ENCODE data around the gene CDK6. TPM values are rescaled to one million over a fixed set of nuclear protein-coding genes. Genes with fewer than 3 reads are reported as not detected.
"Not testable (repeated sequence)": the region's sequence is repeated elsewhere in the genome, so short reads cannot be mapped to it uniquely, and the experiment has no call there.

Gene CDK6
- total RNA-seq, 4 donors from 2014 or later = 1.2 to 6.9 (median 2.6) TPM

DNA sequence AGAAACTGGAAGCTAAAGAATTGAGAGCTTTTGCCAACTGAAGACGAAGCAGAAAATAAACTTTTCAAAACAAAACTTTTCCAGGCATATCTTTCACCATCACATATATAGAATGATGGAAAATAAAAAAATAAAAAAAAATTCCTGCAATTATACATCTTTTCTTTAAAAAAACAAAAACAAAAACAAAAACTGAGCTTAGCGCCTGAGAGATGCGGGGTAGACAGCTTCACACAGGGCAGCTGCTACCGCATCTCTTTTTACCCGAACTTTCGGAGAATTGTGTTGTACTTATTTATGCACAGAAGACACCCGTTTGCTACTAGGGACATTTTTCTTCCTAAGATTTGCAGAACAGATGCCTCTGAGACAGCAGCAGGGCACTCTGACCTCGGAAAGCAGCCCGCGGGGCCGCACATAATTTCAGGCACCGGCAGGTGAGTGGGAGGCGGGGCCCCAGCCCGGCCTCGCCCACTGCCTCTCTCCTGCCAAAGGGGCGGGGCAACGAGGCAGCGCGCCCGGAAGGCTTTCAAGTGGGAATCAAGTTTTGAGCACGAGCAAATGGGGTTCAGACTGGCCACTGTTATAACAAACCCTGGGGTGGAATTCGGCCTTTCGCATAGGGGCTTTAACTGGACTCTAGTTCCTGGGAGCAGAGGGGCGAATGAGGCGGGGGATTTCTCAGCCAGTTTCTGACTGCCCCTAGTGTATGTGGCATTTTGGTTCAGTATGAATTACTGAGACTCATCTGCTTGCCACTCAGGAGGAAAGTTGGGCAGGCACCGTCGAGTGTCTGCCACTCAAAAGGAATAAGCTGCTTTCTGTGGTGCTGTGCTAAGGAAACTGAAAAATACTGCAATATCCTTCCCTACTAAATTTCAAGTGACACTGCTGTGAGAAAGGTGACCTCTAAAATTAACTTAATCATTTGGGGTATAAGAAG is 227.7 kb downstream of the CDK6 start:
- Histone ChIP-seq H3K27ac (no peak overlapping the region), H3K27me3 (peaks cover 0 to 3% (median 0%) of the 10 kb centered on the region in 3 donors), H3K4me3 (no peak overlapping the region), H3K4me1 (no peaks in the 10 kb centered on the region), H3K36me3 (no peaks in the 10 kb centered on the region), H3K9me3 (no peaks in the 10 kb centered on the region)
- no peak for ATAC-seq
- TF ChIP-seq CTCF (IDR thresholded peaks at IDR 0.05 in 4 of 5, conservative IDR thresholded peaks at IDR 0.05 in 1 of 5) (no peak), POLR2A (IDR thresholded peaks at IDR 0.05) (no peak)
- no peak for DNase-seq
- intact Hi-C loops (cut with DNase I; ENCODE audit: low total_unique reads) (no loop called here), in situ Hi-C loops (cut with MboI; ENCODE audit: low sequenced_read_pairs in 4 of 4) (loop anchor here in 1 of 4 donors (25.0 kb wide), 2 partner anchors 229 to 454 kb away; partner anchors contain the start of gene CDK6)

- Histone ChIP-seq H3K27me3 (peaks cover 0 to 3% (median 0%) of the 10 kb centered on the region in 3 donors), H3K4me3 (no peak overlapping the region), H3K9me3 (no peaks in the 10 kb centered on the region), H3K27ac (no peak overlapping the region), H3K36me3 (no peaks in the 10 kb centered on the region), H3K4me1 (no peaks in the 10 kb centered on the region)
- intact Hi-C loops (cut with DNase I; ENCODE audit: low total_unique reads) = no loop called here
- DNase-seq = no peak
- no peak for ATAC-seq
- in situ Hi-C loops (cut with MboI; ENCODE audit: low sequenced_read_pairs in 4 of 4) = loop anchor here in 1 of 4 donors (25.0 kb wide), 2 partner anchors 230 to 455 kb away; partner anchors contain the start of gene CDK6
- TF ChIP-seq POLR2A (IDR thresholded peaks at IDR 0.05) = no peak
- TF ChIP-seq CTCF (IDR thresholded peaks at IDR 0.05 in 4 of 5, conservative IDR thresholded peaks at IDR 0.05 in 1 of 5) = no peak
Observed at GRCh38 chr7:92606985-92607384, 229.4 kb downstream of the CDK6 start.

DNA sequence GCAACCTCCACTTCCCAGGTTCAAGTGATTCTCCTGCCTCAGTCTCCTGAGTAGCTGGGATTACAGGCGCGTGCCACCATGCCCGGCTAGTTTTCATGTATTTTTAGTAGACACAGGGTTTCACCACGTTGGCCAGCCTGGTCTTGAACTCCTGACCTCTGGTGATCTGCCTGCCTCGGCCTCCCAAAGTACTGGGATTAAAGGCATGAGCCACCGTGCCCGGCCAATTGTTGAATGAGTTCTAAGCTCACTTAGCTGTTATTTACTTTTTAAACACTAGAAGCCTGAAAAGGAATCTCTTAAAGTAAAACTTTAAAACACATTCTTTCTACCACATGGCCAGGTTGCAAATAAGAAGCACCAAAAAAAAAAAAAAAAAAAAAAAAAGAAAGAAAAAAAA is 231.9 kb downstream of the CDK6 start:
- intact Hi-C loops (cut with DNase I; ENCODE audit: low total_unique reads); H3K36me3 ChIP-seq; H3K4me1 ChIP-seq; H3K4me3 ChIP-seq; DNase-seq; H3K9me3 ChIP-seq; ATAC-seq; H3K27me3 ChIP-seq; H3K27ac ChIP-seq: not testable (repeated sequence)
- in situ Hi-C loops (cut with MboI; ENCODE audit: low sequenced_read_pairs in 4 of 4) = loop anchor here in 1 of 4 donors (25.0 kb wide), 2 partner anchors 233 to 458 kb away; partner anchors contain the start of gene CDK6

DNA sequence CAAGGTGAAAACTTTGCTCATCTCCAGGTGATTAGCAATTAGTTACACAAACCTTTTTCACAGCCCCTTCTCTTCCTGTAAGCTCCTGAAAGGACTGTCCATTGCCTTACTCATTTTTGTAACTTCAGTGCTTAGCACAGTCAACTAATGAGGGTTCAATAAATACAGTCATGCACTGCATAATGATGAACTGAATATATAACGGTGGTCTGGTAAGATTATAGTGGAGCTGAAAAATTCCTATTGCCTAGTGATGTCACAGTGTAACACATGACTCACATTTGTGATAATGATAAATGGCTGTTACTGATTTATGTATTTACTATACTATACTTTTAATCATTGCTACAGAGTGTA is 233.3 kb downstream of the CDK6 start:
- Histone ChIP-seq H3K9me3 (no peaks in the 10 kb centered on the region), H3K4me1 (no peaks in the 10 kb centered on the region), H3K4me3 (no peak overlapping the region), H3K27ac (no peak overlapping the region), H3K27me3 (no peaks in the 10 kb centered on the region), H3K36me3 (no peaks in the 10 kb centered on the region)
- no peak for DNase-seq
- ATAC-seq = no peak
- in situ Hi-C loops (cut with MboI; ENCODE audit: low sequenced_read_pairs in 4 of 4) (loop anchor here in 1 of 4 donors (25.0 kb wide), 2 partner anchors 234 to 459 kb away; partner anchors contain the start of gene CDK6), intact Hi-C loops (cut with DNase I; ENCODE audit: low total_unique reads) (no loop called here)
- TF ChIP-seq POLR2A (IDR thresholded peaks at IDR 0.05) (no peak), CTCF (IDR thresholded peaks at IDR 0.05 in 4 of 5, conservative IDR thresholded peaks at IDR 0.05 in 1 of 5) (no peak)

DNA sequence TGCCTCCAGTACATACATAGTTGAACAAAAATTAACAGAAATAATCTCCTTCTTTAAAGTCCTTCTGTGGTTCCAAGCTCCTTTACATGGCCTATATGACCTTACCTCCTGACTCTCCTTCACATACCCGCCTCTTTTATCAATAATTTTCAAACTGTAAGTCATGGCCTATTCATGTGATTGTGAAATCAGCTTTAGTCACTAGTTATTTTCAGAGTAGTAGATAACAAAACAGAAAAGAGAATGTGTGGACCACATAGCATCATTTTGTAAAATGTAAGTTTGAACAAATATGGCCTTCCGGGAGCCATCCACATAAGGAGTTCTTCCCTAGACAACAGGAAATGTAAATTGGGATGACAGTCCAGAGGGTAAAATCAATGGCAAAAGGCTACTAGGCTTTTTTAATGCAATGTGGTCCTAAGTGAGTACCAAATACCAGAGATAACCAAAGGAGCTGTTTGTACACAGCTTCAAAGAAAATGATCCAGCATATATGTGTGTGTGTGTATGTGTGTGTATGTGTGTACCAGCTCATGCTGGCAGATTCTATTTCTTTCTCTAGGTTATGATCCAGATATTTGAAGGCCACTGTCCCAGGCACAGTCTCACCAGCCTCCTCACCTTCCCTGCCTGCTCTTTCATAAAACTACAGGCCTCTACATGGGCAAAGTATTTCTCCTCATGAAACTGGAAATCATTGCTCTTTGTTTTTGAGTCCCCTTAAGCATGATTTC is 233.9 kb downstream of the CDK6 start:
- in situ Hi-C loops (cut with MboI; ENCODE audit: low sequenced_read_pairs in 4 of 4) = loop anchor here in 1 of 4 donors (25.0 kb wide), 2 partner anchors 235 to 460 kb away; partner anchors contain the start of gene CDK6

More for the DNA sequence above, 233.9 kb downstream of the CDK6 start:
- no peaks in the 10 kb centered on the region for H3K4me1 ChIP-seq
- TF ChIP-seq POLR2A (IDR thresholded peaks at IDR 0.05) (no peak), CTCF (IDR thresholded peaks at IDR 0.05 in 4 of 5, conservative IDR thresholded peaks at IDR 0.05 in 1 of 5) (no peak)
- ATAC-seq (no peak), DNase-seq (no peak)
- no peaks in the 10 kb centered on the region for H3K36me3 ChIP-seq
- H3K27me3 ChIP-seq = no peaks in the 10 kb centered on the region
- H3K27ac ChIP-seq = no peak overlapping the region
- H3K9me3 ChIP-seq = no peaks in the 10 kb centered on the region
- H3K4me3 ChIP-seq = no peak overlapping the region
- intact Hi-C loops (cut with DNase I; ENCODE audit: low total_unique reads) = no loop called here
